NT2/D1 (cell line): ENCODE measurements around the gene MEF2C.

Experiments used
- SUZ12 ChIP-seq: IDR thresholded peaks from 2 replicates; pipeline ENCODE4 v1.6.1; 2011; ENCODE audit not compliant: insufficient read length, insufficient read depth; ENCODE audit errors: extremely low read depth
- YY1 ChIP-seq: IDR thresholded peaks from 2 replicates; pipeline ENCODE4 v1.6.1; 2011; ENCODE audit not compliant: insufficient read length, insufficient read depth
- ZNF274 ChIP-seq: IDR thresholded peaks from 2 replicates; pipeline ENCODE4 v1.6.1; 2011; ENCODE audit warnings: mild to moderate bottlenecking, low read depth, low read length

DNA sequence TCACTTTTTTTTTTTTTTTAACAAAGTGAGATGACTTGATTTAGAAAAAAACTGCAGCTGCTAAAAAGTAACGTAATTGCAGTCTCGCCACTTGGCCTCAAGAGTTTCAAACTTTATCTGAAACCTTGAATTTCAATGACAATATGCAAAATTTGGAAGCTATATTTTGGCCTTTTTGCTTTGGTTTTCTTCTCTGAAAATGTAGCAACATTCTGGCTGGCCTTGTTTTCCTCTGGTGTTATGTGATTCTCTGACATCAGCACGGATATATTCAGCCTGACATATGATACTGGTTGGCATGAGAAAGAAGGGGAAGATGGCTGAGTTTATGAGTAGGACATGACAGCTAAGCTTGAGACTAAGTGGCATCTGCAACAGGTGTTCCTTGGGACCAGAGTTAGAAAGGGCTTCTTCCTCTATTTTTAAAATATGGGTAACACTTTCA, 136.5 kb downstream of the MEF2C start:
- TF ChIP-seq YY1 (no peak), SUZ12 (no peak), ZNF274 (no peak)
